ENCODE measurements around the gene SLC6A19. TPM values are rescaled to one million over a fixed set of nuclear protein-coding genes. Genes with fewer than 3 reads are reported as not detected.

SLC6A19 gene
- total RNA-seq, 1 experiment from 2014 or later: 0.04 TPM

- CTCF ChIA-PET: interaction anchor here (0.9 to 3.0 kb wide), 26 partner anchors 9 to 440 kb away, joined by 3 to 23 read pairs (median 4); no protein-coding TSS in a partner anchor
Measured at GRCh38 chr5:1205255-1206180, 4.1 kb downstream of the SLC6A19 start.

GRCh38 chr5:1206521-1207412 is 5.4 kb downstream of the SLC6A19 start:
- no peak overlapping the region for H3K4me3 Mint-ChIP-seq
- no peaks in the 10 kb centered on the region for H3K27me3 Mint-ChIP-seq (ENCODE audit: low read depth)
- no peaks in the 10 kb centered on the region for H3K36me3 Mint-ChIP-seq
- no peaks in the 10 kb centered on the region for H3K9me3 Mint-ChIP-seq
- ChIA-PET CTCF (interaction anchor here (0.7 to 1.0 kb wide), 2 partner anchors 77 to 261 kb away, joined by 3 to 4 read pairs; no protein-coding TSS in a partner anchor), POLR2A (no interaction called here)
- ATAC-seq: no peak
- H3K4me1 Mint-ChIP-seq: peaks cover 7% of the 10 kb centered on the region; the same call in 1 of the 2 replicates
- H3K27ac Mint-ChIP-seq: no peak overlapping the region
- no peak for DNase-seq (ENCODE audit: low spot score)
- TF ChIP-seq PRDM15 (CRISPR knock-in tag; IDR thresholded peaks at IDR 0.05): no peak
- TF ChIP-seq OVOL2 (CRISPR knock-in tag; IDR thresholded peaks at IDR 0.05; ENCODE audit: borderline replicate concordance): no peak

More at GRCh38 chr5:1205255-1206180, 4.1 kb downstream of the SLC6A19 start:
- no peak for DNase-seq (ENCODE audit: low spot score)
- Mint-ChIP-seq H3K36me3 (no peaks in the 10 kb centered on the region), H3K27ac (no peak overlapping the region), H3K9me3 (no peaks in the 10 kb centered on the region), H3K4me3 (no peak overlapping the region), H3K27me3 (ENCODE audit: low read depth) (no peaks in the 10 kb centered on the region), H3K4me1 (peaks cover 7% of the 10 kb centered on the region; the same call in 1 of the 2 replicates)
- ATAC-seq: no peak
- TF ChIP-seq ZNF423 (CRISPR knock-in tag; IDR thresholded peaks at IDR 0.05) (no peak), NR3C1 (CRISPR knock-in tag; conservative IDR thresholded peaks at IDR 0.05; ENCODE audit: low read depth) (no peak), MLX (CRISPR knock-in tag; IDR thresholded peaks at IDR 0.05) (no peak), CDX4 (CRISPR knock-in tag; IDR thresholded peaks at IDR 0.05; ENCODE audit: borderline replicate concordance) (no peak), PRDM15 (CRISPR knock-in tag; IDR thresholded peaks at IDR 0.05) (no peak)
- POLR2A ChIA-PET: no interaction called here

- H3K27ac Mint-ChIP-seq: no peak overlapping the region; the same call in 1 of the 2 replicates
- DNase-seq (ENCODE audit: low spot score) (no peak), ATAC-seq (no peak)
- no peak overlapping the region for H3K4me3 Mint-ChIP-seq
- H3K4me1 Mint-ChIP-seq: peaks cover 7% of the 10 kb centered on the region; the same call in 1 of the 2 replicates
- no peaks in the 10 kb centered on the region for H3K9me3 Mint-ChIP-seq
- no peaks in the 10 kb centered on the region; the same call in 1 of the 2 replicates for H3K27me3 Mint-ChIP-seq (ENCODE audit: low read depth)
- ChIA-PET CTCF (interaction anchor here (0.7 kb wide), 1 partner anchor 76 kb away, joined by 3 read pairs; no protein-coding TSS in a partner anchor), POLR2A (no interaction called here)
- H3K36me3 Mint-ChIP-seq: no peaks in the 10 kb centered on the region
- no peak for TF ChIP-seq RORB (CRISPR knock-in tag; IDR thresholded peaks at IDR 0.05)
- TF ChIP-seq CTCF (IDR thresholded peaks at IDR 0.05): no peak
- TF ChIP-seq JUN (CRISPR knock-in tag; IDR thresholded peaks at IDR 0.05): no peak
- no peak for TF ChIP-seq ZNF425 (CRISPR knock-in tag; conservative IDR thresholded peaks at IDR 0.05)
- no peak for TF ChIP-seq NFATC4 (CRISPR knock-in tag; IDR thresholded peaks at IDR 0.05)
- no peak for TF ChIP-seq ZNF671 (CRISPR knock-in tag; IDR thresholded peaks at IDR 0.05)
- no peak for TF ChIP-seq ZNF317 (CRISPR knock-in tag; IDR thresholded peaks at IDR 0.05; ENCODE audit: borderline replicate concordance, low read depth)
- TF ChIP-seq ELF4 (CRISPR knock-in tag; IDR thresholded peaks at IDR 0.05; ENCODE audit: low read depth): no peak
Measured at GRCh38 chr5:1207555-1207954, 6.2 kb downstream of the SLC6A19 start.
